Lung microvascular endothelial cell (primary cell): ENCODE results near the gene SLC19A1. TPM values are rescaled to one million over a fixed set of nuclear protein-coding genes. Genes with fewer than 3 reads are reported as not detected.
"Not testable (repeated sequence)": the region's sequence is repeated elsewhere in the genome, so short reads cannot be mapped to it uniquely, and the experiment has no call there.

Source experiments
- DNase-seq, 2 donors: peaks; one replicate each; pipeline versions ENCODE4 v3.0.0 to v3.0.0-alpha.2; 2010; ENCODE audit warnings: low read depth in 2 of 2
- total RNA-seq: library from RNA; depleted of rRNA; stranded (reverse); fragments of >200 nt; gene quantifications from 2 replicates; pipeline ENCODE4 v1.2.1, GENCODE V29; 2014

SLC19A1 gene
- total RNA-seq, 1 donor from 2014 or later: 5.2 TPM

DNA sequence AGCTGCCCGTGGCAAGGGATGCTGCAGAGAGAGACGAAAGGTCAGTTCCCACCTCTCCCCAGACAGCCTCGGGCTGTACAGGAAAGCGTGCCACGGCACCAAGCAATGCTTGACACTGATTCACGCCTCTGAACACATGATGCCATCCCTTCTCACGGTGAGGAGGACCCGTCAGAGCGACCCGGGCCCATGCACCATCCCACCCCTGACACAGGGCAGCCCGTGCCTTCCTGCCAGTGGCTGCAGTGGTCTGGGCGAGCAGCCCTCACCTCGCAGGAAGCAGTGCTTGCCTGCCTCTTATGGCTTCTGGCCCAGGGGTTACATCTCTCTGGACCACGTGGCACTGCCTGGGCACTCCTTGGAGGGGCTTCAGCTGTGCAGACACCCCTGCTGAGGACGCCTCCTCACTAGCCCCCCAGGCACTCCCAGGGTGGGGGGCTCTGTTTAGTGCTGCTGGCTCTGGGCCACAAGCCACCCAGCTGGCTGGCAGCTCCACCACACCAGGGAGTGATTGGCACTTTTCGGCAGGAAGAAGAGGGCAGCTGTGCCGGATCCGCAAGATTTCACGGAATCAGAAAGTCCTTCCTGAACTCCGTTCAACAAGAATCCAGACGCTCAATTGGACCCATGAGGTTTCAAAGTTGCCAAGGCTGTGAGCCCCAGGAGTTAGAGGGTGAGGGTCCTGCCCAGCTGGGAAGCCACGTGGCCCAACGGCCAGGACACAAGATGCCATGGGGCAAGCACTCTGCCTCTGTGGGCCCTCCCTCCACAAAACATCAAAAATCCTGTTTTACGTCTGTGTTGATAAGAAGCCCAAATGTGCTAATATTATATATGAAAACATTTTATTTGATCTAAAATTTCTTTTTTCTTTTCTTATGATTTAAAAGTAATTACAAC is 34.8 kb upstream of the SLC19A1 start:
- DNase-seq: no peak

DNA sequence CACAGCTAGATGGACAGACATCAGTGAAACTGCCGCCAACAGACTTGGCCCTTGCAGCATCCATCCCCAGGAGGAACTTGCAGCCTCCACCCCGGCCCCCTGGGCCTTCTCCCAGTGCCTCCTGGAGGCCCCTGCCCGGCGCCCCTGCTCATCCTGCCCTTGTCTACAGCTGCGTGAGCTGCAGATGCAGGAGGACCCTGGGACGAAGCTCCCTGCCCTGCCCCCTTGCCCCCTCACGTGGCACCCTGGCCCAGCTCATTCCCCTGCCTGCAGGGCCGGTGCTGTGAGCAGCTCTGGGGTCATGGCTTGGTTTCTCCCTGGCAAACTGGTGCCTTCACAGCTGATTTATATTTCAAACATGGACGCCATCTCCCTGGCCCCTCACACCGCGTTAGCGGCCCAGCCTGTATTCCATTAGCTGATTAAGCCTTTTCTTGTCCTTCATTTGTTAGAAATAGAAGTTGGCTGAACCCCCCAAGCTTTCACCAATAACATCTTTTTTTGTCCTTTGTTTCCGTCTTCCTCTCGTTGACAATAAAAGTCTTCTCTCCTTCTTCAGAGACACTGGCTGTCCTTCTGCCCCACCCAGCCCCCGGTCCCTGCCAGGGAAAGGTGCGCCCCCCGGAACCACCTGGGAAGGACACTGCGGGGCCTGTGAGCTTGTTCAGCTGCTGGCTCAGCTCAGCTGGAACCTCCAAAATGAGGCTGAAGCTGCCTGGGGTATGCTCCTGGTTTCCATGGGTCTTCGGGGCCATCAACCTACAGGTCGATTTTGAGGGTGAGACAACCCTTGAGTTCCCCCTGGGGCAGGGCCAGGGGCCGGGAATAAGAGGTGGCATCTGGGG is 34.0 kb upstream of the SLC19A1 start:
- DNase-seq: no peak

DNA sequence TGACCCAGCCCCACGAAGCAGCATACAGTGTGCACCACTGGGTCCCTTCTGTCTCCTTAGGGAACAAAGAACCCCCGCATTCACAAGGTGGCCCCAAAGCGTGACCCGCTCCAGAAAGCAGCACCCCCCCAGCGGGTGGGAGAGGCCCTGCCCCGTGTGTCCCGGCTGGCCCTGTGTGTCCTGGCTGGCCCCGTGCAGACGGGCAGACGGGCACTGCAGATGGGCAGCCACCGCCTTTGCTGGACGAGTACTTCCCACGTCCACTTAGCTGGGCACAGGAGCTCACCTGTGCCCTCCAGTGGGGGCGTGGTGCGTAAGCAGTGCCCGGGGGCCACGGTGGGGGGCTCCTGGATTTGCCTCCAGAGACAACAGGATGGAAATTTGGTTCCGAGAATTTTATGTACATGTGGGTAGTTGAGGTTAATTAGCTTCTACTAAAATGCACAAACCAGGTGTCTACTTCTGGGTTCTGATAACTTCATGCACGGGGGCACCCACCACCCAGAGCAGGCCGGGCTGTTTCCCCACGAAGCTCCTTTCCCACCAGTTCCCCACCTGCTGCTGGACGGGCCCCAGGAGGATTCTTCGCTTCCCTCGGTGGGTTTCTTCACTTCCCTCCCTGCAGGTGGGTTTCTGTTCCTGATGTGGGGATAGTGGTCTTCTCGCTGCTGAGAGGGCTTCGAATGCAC is 33.2 kb upstream of the SLC19A1 start:
- DNase-seq: no peak

DNA sequence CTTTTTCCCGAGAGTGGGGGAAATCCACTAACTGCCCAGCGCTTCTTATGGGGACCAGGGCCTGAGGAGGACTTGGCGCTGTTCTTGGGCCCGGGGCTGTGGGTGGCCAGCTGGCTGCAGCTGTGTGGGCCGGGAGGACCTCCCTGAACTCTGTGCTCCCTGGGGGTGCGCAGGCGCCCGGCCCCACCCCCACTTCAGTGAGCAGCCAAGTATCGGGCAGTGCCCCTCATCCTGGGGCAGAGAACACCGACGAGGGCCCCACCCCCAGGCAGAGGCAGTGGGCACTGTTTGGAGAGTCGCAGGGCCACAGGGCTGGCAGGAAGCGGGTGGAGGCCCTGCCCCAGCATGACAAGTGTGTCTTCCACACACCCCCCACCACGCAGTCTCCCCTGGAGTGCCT is 32.5 kb upstream of the SLC19A1 start:
- DNase-seq: no peak

DNA sequence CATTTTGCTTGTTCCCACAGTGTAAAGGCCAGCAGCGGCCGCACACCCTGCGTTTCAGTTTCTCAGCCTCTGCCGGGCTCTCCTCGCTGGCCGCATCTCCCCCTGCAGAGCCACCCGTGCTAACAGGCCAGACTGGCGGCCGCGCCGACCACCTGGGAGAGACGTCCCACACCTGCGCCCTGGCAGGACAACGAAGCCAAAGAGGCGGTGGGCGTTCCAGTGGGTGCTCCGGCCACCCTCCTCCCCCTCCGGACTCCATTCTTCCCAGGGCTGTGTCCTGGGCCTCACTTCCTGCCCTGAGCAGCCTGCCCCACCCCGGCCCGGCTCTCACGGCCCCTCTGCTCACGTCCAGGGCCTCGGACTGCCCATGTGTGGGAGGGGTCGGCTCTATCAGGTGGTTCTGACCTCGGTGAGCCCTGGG is 31.9 kb upstream of the SLC19A1 start:
- no peak for DNase-seq

DNA sequence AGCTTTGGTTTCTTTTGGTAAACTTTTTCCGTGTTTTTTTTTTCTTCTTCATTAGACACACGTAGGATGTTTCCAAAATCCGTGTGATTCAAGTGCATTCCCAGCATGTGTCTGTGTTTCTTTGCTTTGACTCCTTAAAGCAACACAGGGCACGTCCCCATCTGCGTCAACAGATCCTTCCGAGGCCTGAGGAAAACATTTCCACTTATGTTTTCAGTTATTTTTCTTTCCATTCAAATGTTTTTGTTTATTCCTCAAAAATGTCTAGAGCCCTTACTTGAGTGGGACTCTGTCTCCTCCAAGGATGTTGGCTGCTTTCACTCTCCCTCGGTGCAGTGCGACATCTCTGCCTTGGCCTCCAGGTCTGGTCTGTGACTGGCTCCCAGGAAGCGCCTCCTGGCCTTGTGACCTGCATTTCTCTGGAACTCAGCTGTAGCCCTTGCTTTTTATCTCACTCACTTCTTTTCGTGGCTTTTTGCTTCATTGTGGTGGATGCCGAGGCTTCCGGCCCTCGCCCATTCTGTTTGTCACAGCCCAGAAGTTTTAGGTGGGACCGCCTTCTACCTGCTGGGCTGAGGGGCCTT is 31.3 kb upstream of the SLC19A1 start:
- DNase-seq: no peak

DNA sequence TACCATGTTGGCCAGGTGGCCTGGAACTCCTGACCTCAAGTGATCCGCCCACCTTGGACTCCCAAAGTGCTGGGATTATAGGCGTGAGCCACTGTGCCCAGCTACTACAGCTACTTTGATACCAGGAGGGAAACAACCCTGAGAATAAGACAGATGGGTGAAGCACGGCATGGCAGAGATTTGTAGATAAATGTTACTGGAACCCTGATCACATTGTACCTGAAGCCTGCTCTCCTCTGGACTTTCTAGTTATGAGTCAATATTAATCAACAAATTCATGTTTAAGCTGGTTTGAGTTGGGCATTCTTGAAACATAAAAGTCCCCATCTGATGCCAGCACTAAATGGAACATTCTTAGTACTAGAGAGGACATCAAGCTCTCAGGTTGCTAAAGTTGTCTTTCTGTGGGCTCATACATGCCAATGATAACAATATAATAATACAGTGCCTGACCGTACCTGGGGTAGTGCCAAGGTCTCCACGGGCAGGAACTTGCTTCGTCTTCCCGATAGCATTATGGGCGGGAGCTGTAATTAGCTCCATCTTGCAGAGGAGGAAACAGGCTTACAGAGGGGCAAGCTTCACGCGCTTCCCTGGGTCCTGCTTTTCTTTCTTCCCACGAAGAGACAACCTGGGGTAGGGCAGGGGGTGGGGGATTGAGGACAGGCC is 30.7 kb upstream of the SLC19A1 start:
- DNase-seq: no peak

DNA sequence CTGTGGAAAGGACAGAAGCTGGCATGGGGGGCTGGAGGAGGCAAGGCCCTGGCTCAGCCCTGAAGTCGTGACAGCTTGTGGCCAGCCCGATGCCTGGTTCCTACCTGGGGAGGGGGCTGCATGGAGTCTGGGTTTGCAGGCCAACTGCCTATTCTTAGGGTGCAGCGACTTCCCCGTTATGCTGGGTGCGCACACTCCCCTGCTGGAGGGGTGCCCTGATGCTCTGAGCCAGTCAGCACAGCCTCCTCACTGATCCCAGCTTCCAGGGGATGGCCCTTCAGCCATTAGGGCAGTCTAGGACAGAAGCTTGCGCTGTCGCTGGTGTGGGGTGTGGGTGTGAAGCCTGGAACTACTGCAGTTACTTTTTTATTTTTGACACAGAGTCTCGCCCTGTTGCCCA is 30.0 kb upstream of the SLC19A1 start:
- DNase-seq: no peak

DNA sequence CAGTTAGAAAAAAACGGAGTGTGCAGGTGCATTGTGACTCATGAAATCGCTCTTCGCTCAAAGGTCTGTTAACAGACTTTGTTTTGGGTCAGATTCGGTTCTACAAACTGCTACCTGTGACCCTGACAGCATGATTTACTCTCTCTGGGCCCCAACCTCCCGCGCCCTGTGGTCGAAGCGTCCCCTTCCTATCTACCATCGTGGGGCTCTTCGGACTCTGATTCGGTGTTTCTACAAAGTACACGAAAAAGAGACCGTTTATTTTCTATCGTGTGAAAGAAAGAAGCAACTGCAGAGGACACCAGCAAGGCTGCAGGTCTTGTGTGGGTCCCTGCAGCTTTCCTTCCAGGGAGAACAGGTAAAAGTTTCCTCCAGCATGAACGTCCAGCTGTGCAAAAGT is 29.4 kb upstream of the SLC19A1 start:
- DNase-seq: no peak

DNA sequence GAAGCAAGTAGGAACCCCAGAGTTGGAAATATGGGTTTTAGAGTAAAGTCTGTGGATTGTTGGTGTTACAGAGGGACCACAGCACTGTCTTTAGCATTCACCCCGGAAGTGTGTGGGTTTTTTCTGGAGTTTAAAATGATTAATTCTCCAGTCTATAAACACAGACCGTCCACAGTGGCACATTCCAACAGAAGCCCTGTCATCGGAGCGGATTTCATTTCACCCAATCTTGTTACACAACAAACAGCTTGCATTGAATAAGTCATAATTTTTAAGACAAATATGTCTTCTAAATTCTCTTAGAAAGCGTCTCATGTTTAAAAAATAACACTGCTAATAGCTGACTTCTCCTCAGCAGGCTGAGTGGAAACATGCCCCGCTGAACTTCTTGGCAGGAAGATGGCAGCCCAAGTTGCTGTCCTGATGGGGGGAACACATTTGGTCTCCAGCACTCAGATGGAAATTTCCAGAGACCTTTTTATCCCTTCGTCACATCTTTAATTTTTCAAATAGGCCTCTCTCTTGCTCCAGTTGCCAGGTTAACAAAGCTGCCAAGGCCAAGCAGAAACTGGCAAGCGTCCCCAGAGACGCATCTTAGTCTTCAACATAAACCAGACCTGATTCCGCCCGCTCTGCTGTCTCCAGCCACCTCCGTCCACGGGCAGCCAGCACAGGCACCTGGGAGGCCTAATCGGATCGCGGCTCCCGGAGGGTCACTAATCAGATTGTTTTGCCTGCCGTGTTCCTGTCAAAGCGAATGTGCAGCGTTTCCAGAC is 28.8 kb upstream of the SLC19A1 start:
- no peak for DNase-seq

DNA sequence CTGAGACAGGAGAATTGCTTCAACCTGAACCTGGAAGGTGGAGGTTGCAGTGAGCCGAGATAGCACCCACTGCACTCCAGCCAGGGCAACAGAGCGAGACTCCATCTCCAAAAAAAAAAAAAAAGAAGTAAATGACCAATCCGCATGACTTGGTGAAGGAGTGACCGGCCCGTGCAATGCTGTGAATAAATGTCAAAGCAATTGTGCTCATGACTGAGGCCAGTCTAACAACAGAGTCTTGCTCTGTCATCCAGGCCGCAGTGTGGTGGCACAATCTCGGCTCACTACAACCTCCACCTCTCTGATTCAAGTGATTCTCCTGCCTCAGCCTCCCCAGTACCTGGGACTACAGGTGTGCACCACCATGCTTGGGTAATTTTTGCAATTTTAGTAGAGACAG is 27.8 kb upstream of the SLC19A1 start:
- DNase-seq: no peak

DNA sequence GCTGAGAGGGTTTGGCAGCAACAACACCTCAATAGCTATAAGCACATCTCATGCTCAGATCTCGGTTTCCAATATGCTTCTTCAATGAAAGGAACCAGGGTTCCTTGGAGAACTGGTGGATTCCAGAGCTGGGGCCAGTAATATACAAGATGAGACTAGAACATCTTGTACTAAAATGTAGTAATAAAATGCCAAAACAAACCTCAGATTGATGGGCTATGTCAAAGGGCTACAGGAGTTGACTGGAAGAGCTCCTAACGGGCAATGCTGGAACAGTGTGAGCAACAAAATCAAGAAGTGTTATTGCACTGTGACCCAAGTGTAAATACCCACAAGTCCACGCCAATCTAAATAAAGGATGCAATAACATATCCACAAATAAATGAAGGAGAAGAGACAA is 26.1 kb upstream of the SLC19A1 start:
- no peak for DNase-seq

DNA sequence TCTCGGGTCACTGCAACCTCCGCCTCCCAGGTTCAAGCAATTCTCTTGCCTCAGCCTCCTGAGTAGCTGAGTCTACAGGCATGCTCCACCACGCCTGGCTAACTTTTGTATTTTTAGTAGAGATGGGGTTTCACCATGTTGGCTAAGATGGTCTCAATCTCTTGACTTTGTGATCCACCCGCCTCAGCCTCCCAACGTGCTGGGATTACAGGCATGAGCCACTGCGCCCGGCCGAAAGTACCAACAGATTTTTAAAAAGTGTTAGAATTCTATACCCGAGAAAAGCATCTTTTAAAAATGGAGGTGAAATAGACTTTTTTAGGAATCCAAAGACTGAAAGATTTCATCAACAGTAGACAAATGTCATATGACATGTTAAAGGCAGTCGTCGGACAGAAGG is 21.9 kb upstream of the SLC19A1 start:
- DNase-seq: not testable (repeated sequence)

DNA sequence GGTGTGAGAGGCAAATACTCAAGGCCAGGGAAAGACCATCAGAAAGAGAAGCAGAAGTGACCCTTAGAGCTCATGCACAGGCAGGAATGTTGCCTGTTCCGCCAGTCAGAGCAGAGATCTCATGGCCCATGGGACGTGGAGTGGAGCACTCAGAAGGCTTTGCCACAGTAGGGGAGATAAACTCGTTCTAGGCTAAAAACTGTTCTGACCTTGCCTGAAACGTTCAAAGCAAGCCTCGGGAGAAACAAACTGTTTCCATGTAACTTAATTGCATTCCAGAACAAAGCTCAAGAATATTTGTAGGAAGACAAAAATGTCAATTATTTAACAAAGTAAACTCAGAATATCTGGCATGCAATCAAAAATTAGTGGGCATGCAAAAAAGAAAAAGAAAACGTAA is 20.7 kb upstream of the SLC19A1 start:
- no peak for DNase-seq

DNA sequence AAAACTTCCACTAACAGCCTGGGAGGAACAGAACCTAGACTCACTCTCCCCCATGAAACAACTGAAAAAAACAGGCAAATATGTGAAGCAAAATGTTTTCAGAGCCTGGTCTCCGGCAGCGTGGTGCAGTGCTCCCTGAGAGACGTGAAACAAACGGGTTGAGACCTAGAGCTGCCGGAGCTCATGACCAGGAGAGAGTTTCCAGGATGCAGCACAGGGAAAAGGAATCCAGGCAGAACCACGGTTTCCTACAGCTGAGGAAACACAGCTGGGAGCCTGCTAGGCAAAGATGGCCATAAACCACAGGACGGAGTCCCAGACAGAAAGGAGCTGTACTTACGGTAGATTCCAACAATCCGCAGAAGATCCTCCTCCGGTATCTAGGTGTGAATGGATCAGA is 20.2 kb upstream of the SLC19A1 start:
- no peak for DNase-seq

DNA sequence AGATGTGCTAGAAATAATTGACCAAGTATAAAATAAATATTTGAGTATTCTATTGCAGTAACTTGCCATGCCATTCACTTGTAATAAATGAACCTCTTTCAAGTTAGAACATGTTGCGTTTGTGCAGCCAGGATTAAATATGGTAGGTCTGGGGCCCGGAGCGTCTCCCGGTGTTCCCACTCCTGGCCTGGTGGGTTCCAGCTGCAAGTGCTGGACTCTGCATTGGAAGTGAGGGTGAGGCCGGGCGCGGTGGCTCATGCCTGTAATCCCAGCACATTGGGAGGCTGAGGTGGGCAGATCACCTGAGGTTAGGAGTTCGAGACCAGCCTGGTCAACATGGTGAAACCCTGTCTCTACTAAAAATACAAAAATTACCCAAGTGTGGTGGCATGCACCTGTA is 19.0 kb upstream of the SLC19A1 start:
- not testable (repeated sequence) for DNase-seq

DNA sequence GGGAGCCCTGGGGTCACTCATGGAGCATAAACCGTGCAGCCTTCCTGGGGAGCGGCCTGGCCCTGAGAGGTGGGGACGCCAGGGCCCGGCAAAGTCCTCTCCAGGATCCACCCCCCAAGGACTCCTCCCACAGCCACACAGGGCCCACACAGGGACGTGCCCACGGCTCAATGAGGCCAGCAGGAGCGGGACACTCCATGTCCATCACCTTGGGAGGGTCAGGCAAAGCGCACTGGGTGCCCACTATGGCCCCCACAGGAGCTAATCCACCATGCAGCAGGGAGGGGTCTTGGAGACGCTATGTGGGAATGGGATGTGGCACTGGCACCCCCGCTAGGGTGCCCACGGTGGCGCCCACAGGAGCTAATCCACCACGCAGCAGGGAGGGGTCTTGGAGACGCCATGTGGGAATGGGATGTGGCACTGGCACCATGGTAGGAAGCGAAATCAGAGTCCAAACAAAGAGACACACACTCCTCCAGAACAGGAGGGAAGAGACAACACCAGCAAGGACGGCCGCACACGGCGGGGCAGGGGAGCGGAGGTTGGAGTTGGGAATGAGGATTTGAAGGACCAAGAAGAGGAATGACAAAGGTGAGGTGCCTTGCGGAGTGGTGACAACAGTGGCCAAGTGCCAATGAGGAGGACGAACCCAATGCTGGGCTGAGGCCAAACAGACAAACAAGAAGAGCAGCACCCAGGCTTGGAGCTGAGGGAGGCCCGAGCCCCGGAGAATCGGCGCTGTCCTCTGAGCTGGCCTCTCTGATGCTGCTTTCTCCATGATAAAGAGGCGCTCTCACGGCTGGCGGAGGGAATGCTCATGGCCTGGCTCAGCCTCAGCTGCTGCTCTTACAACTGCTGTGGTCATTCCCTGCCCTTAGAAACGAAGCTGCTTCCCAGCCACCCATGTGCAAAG is 18.1 kb upstream of the SLC19A1 start:
- DNase-seq: no peak

DNA sequence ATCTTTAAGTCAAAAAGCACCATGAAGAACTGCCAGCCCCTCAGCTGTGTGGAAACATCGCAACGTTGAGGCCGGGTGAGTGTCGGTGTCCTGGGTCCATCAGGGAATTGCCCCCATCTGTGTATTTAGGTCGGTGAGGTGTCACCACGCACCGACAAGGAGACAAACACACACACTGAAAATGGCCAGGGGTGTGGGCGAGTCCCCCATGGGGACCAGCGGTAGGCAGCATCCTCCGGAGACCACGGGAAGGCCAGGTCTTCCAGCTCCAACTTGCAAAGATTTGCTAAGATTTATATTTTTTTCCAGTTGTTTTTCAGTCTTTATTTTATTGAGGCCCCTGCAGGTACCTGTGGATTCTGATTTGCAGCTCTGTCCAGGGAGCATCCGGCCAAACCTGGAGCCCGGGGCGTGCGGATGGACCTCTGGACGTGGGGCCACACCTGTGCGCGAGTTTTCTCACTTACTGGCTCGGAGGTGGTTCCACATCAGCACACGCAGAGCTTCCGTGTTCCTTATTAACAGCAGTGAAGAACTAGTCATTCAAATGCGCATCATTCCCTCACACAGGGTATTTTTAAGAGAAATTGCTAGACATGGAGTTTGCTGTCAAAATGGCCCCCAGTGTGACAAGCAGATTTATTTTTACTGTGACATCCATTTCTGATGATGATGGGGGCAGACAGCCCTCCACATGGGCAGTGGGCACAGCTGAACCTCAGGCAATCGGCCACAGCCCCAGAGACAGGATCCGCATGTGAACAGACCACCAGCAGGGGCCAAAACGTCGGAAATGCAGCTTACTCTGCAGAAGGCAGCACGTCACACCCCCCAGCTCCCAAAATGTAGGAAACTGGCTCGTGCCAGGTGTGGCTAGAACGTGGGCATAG is 17.2 kb upstream of the SLC19A1 start:
- no peak for DNase-seq
